Femur (tissue), 1 donor: ENCODE measurements around the gene HOMER1.
A peak's percentile ranks its signal among the peaks of the same experiment; 100 is the strongest.

Source experiments
- DNase-seq: peaks from one replicate; pipeline ENCODE4 v3.0.0-alpha.2; 2017

Gene HOMER1

DNA sequence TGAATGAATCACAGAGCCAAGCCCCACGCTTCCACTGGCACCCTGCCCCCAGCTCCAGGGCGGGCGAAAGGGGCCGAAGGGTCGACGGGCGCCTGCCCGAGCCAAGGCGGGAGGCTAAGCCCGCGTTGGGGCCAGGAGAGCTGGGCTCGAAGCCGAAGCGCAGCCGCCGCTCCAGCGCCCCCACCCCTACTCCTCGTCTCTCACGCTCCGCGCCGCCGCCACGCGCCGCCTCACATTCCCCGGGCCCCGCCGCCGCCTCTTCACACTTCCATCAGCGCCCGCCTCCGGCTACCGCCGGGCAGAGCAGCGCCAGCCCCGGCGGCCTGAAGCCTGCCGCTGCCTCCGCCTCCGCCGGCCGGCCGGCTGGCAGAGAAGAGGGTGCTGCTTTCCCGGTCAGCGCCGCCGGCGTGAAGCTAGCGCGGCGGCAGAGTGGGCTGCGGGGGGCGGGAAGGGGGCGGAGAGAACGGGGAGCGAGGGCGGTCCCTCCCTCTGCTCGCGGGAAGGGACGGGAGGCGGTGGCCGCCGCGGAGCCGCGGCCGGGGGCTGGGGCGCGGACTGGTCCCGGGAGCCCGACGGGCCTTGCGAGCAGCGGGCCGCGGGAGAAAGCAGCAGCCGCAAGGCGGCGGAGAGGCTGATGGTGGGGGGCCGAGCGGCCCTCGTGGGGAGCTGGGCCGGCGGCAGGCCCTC is at the start of gene HOMER1:
HOMER1 (minus strand) TSS at position 431 of the 687 bp plus-strand sequence. CDS start 1,360 bp downstream, outside the sequence.
- peak; percentile 93 for DNase-seq

DNA sequence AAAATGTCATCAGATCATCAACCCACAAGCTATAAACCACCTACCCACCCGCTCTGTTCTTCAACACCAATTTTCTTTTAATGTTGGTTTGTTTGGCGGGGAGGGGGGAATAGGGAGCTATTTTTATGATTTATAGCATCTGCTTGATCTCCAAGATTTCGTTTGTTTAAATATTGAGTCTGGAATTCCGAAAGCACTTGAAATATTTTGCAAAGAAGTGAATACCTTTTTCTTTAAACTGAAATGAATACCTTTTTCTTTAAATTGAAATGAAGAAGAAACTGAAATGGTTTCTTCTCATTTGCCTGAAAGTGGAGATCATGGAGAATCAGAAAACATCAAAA is 49.3 kb upstream of the HOMER1 start:
- no peak for DNase-seq

DNA sequence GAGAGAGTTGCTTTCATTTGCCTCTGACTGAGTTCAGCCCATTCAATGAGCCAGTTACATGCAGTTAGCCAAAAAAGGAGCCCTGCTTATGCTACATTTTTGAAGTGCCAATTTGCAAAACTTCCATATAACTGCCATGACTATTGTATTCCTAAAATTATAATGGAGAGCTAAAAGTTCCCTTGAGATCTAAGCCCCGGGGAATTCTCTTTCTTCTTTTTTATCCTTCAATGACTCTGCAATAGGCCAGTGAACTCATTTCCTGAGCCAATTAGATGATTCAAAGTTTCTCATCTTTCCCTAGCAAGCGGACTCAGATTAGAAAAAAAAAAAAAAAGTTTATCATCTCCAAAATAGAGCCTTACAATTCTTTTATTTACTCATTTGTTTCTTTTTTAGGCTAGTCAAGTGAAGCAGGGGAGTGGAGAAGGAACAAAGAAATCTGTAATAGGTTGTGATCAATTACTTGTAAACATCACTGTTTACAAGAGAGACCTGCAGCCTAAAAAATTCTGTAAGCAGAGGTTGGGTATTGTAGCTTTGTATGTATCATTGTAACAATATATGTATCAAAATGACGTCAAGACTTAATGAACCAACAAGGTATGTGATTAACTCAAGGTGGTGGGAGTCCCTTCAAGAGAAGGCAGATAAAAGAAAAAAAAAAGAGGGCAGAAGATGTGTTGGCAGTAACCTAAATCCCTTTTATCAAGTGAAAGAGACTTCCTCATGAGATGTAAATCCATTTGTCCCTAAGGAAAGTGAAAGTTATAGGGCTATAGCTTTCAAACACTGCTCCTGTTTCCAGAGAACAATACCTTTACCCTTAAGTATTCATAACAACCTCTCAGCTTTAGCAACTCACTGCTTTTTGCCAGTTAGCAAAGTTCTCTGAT is 48.7 kb upstream of the HOMER1 start:
- no peak for DNase-seq

- DNase-seq, result no peak
These were observed 47.6 kb upstream of the HOMER1 start for GRCh38 chr5:79561525-79561893.

DNA sequence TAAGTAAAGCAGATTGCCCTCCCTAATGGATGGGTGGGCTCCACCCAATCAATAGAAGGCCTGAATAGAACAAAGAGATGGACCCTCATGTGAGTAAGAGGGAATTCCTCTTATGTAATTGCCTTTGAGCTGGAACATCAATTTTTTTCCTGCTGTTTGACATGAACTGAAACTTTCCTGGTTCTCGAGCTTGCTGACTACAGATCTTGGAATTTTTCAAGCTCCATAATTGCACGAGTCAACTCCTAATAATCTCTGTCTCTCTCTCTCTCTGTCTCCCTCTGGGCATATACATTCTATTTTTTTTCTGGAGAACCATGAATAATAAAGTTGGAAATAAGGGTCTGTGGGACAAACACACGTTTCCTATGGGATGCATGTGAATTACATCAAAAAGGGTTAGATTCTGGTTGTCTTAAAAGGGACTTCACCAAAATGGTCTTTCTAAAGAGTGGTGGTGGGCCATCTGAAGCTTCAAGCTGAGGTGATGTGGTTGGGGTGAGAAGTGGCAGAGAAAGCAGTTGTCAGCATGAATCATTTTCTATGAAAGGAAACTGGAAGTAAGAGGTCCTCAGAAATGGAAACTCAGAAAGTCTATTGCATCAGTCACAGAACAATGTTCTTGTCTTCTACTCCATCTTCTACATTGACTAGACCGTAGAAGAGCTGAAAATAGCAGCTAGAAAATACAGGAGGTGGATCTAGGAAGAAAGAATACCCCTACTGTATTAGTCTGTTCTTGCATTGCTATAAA is 47.0 kb upstream of the HOMER1 start:
- DNase-seq, result no peak

GRCh38 chr5:79555418-79555817 is 41.5 kb upstream of the HOMER1 start:
- no peak for DNase-seq

DNA sequence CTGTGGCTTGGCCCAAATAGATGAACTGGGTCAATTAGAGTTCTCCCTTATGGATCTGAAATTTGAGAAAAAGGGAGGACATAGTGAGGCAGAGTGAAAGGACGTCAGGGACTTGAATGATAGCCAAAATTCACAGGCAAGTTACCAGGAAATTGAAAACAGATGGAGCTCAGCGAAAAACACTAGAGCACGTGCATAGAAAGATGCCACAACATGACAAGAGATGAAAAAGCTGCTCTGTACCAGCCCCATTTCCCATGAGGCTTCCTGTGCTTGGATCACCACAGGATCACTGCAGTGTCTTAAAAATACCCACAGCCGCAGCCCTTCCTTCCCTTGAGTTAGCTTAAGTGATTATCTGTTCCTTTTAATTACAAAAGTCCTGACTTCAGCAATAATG is 39.0 kb upstream of the HOMER1 start:
- no peak for DNase-seq

DNA sequence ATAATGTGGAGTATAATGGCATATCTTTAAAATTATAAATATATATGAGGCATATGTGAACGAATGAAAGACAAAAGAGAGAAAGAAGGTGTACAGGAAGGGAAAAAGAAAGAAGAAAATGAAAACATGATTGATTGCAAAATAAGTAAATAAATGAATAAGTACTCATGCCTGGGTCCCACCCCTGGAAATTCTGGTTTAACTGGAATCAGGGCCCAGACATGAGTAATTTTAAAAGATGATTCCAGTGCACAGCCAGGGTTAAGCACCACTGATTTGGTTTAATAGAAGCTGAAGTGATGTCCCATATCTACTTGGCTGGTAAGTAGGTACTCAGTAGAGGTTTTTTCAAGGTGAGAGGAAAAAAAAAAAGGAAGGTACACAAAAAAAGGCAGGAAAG is 34.0 kb upstream of the HOMER1 start:
- no peak for DNase-seq

- DNase-seq, result no peak
These were observed 33.5 kb upstream of the HOMER1 start for GRCh38 chr5:79547429-79547822.

GRCh38 chr5:79546782-79547428 is 33.0 kb upstream of the HOMER1 start:
- DNase-seq, result no peak

DNA sequence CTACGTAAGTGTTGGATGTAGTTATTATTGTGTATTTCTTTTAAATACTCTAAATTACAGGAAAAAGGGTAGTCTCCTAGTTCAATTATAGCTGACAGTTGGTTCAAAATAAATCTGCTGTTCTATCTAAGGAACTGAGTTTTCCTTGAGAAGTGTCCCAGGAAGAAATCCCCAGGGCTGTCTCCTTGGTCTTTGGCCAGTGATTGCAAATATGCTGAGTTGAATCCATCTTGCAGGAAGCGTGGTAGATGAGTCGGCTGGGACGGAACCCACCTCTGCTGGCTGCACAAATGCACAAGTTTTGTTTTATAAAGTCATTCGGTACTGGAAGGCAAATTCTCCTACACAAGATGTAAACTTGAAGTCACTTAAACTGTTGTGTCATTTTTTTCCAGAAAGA is 30.2 kb upstream of the HOMER1 start:
- no peak for DNase-seq

- DNase-seq, result no peak
These were observed 27.0 kb upstream of the HOMER1 start for GRCh38 chr5:79540939-79541338.

GRCh38 chr5:79536193-79536906 is 22.4 kb upstream of the HOMER1 start:
- no peak for DNase-seq

GRCh38 chr5:79535477-79536192 is 21.7 kb upstream of the HOMER1 start:
- no peak for DNase-seq

- DNase-seq, result no peak
These were observed 15.2 kb upstream of the HOMER1 start for GRCh38 chr5:79529110-79529509.

- DNase-seq, result no peak
These were observed 13.5 kb upstream of the HOMER1 start for GRCh38 chr5:79527431-79527830.

GRCh38 chr5:79526928-79527327 is 13.0 kb upstream of the HOMER1 start:
- DNase-seq, result no peak

- no peak for DNase-seq
These were observed 12.6 kb upstream of the HOMER1 start for GRCh38 chr5:79526493-79526892.

- DNase-seq, result no peak
These were observed 7.2 kb upstream of the HOMER1 start for GRCh38 chr5:79521156-79521555.

- DNase-seq, result no peak
These were observed 4.8 kb upstream of the HOMER1 start for GRCh38 chr5:79518718-79519117.

DNA sequence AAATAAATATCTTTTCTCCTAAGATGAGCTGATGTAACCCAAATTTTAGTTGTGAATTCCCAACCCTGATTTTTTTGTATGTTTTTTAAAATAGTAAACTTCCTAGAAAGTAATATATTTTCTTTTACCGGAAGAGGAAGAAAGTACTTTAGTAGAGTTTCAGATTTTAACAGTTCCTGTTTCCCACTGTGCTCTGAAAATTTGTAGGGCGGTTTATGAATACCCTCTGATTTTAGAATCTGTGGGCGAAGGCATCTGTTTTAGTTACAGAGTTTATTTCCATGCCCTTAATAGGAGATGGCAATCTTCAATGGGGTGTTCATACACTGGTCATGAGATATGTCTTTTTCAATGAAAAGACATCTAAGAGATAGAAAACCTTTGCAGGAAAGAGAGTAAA is 3.7 kb upstream of the HOMER1 start:
- DNase-seq, result no peak

DNA sequence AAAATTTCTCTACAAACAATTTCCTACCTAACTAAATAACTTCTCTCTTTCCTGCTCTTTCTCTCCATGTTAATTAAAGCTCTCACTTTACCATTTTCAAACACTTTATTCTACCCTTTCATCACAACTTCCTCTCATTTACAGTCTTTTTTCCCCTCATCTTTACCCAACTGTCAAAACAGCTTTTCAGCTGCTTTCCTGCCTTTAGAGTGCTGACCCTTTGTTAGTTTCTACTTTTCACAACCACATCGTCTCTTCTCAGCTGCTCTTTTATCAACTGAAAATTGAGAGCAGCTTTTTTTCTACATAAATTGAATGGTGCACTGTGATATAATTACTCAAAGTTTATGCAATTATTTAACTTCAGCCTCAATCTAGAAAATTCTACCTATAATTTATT is 3.1 kb upstream of the HOMER1 start:
- DNase-seq, result no peak
